ENCODE measurements around the gene CCNYL1. TPM values are rescaled to one million over a fixed set of nuclear protein-coding genes. Genes with fewer than 3 reads are reported as not detected.

Gene CCNYL1
- total RNA-seq, 2 experiments from 2014 or later, result 8.7 to 11.1 TPM

DNA sequence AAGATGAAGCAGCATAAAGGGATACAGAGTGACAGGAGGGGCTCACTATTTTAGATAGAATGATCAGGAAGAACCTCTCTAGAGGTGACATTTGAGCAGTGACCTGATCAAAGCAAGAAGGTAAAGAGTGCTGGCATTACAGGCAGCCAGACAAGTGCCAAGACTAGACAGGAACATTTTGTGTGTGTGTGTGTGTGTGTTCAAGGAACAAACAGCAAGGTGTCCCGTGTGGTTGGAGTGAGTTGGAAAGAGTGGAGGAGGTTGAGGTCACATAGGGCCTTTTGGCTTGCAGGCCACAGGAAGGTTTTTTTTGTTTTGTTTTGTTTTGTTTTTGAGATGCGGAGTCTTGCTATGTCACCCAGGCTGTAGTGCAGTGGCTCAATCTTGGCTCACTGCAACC lies 32.6 kb downstream of the CCNYL1 start:
- intact Hi-C loops (cut with DNase I, micrococcal nuclease), result no loop called here
- no peak overlapping the region for H3K27ac Mint-ChIP-seq
- no peaks in the 10 kb centered on the region for H3K4me1 ChIP-seq (ENCODE audit: insufficient read depth, low read length)
- ATAC-seq (ENCODE audit: poor library complexity), result no peak
- no peaks in the 10 kb centered on the region for H3K4me1 Mint-ChIP-seq (ENCODE audit: low read depth)
- H3K27ac ChIP-seq (ENCODE audit: low read depth in 1 of 2, low read length in 2 of 2), result no peak overlapping the region
- H3K9me3 ChIP-seq (ENCODE audit: control insufficient read depth in 1 of 2, insufficient read depth in 1 of 2, low read length in 2 of 2), result no peaks in the 10 kb centered on the region
- H3K36me3 Mint-ChIP-seq (ENCODE audit: low read depth), result peaks cover 11% of the 10 kb centered on the region
- H3K4me3 ChIP-seq (ENCODE audit: low read length), result no peak overlapping the region
- TF ChIP-seq, protein P1, sequence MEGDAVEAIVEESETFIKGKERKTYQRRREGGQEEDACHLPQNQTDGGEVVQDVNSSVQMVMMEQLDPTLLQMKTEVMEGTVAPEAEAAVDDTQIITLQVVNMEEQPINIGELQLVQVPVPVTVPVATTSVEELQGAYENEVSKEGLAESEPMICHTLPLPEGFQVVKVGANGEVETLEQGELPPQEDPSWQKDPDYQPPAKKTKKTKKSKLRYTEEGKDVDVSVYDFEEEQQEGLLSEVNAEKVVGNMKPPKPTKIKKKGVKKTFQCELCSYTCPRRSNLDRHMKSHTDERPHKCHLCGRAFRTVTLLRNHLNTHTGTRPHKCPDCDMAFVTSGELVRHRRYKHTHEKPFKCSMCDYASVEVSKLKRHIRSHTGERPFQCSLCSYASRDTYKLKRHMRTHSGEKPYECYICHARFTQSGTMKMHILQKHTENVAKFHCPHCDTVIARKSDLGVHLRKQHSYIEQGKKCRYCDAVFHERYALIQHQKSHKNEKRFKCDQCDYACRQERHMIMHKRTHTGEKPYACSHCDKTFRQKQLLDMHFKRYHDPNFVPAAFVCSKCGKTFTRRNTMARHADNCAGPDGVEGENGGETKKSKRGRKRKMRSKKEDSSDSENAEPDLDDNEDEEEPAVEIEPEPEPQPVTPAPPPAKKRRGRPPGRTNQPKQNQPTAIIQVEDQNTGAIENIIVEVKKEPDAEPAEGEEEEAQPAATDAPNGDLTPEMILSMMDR (IDR thresholded peaks at IDR 0.05), result no peak
- CTCF ChIA-PET, result interaction anchor here (0.7 kb wide), 1 partner anchor 318 kb away, joined by 4 read pairs; no protein-coding TSS in a partner anchor
- H3K27me3 ChIP-seq (ENCODE audit: control insufficient read depth in 1 of 2, insufficient read depth in 2 of 2, low read length in 2 of 2), result no peaks in the 10 kb centered on the region
- POLR2A ChIA-PET, result no interaction called here
- DNase-seq, result no peak
- H3K27me3 Mint-ChIP-seq, result no peaks in the 10 kb centered on the region
- H3K9me3 Mint-ChIP-seq, result no peaks in the 10 kb centered on the region
- peaks cover 22% of the 10 kb centered on the region for H3K36me3 ChIP-seq (ENCODE audit: insufficient read depth, low read length)
- no peak overlapping the region for H3K4me3 Mint-ChIP-seq

DNA sequence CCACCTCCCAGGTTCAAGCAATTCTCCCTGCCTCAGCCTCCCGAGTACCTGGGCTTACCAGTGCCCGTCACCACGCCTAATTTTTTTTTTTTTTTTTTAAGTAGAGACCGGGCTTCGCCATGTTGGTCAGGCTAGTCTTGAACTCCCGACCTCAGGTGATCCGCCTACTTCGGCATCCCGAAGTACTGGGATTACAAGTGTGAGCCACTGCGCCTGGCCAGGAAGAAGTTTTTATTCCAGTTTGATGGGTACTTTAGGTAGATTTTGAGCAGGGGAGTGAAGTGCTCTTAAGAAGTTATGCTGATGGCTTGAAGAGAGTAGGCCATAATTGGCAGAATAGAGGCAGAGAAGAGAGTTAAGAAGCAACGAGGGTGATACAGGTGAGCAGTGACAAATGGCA lies 33.0 kb downstream of the CCNYL1 start:
- DNase-seq, result no peak
- Mint-ChIP-seq H3K36me3 (ENCODE audit: low read depth) (peaks cover 11% of the 10 kb centered on the region), H3K4me3 (no peak overlapping the region), H3K9me3 (no peaks in the 10 kb centered on the region), H3K27me3 (no peaks in the 10 kb centered on the region), H3K27ac (no peak overlapping the region), H3K4me1 (ENCODE audit: low read depth) (no peaks in the 10 kb centered on the region)
- no peak overlapping the region for H3K27ac ChIP-seq (ENCODE audit: low read depth in 1 of 2, low read length in 2 of 2)
- no peaks in the 10 kb centered on the region for H3K9me3 ChIP-seq (ENCODE audit: control insufficient read depth in 1 of 2, insufficient read depth in 1 of 2, low read length in 2 of 2)
- H3K4me3 ChIP-seq (ENCODE audit: low read length), result no peak overlapping the region
- ChIA-PET CTCF (no interaction called here), POLR2A (no interaction called here)
- no peak for ATAC-seq (ENCODE audit: poor library complexity)
- H3K27me3 ChIP-seq (ENCODE audit: control insufficient read depth in 1 of 2, insufficient read depth in 2 of 2, low read length in 2 of 2), result no peaks in the 10 kb centered on the region
- TF ChIP-seq, protein P1 (IDR thresholded peaks at IDR 0.05), result no peak
- intact Hi-C loops (cut with DNase I, micrococcal nuclease), result no loop called here
- peaks cover 22% of the 10 kb centered on the region for H3K36me3 ChIP-seq (ENCODE audit: insufficient read depth, low read length)
- H3K4me1 ChIP-seq (ENCODE audit: insufficient read depth, low read length), result no peaks in the 10 kb centered on the region

DNA sequence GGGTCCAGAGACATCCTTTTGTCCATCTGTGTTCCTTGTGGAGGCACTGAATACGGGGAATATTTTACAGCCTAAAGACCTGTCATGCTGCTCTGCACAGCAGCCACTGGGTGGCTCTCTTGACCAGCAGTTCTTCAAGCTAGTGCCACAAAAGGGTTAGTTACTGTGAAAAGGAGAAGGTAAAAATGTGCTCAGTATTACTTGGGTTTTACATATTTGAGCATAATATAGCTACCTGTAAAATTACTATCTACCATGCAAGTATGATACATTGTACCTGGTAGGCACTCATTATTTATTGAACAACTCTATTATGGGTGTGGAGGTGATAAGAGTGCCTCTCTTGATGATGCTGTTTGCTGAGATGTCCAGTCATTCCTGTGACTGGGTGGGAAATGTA lies 34.7 kb downstream of the CCNYL1 start:
- Histone ChIP-seq H3K4me3 (ENCODE audit: low read length) (no peak overlapping the region), H3K4me1 (ENCODE audit: insufficient read depth, low read length) (no peaks in the 10 kb centered on the region), H3K27me3 (ENCODE audit: control insufficient read depth in 1 of 2, insufficient read depth in 2 of 2, low read length in 2 of 2) (no peaks in the 10 kb centered on the region), H3K9me3 (ENCODE audit: control insufficient read depth in 1 of 2, insufficient read depth in 1 of 2, low read length in 2 of 2) (no peaks in the 10 kb centered on the region), H3K36me3 (ENCODE audit: insufficient read depth, low read length) (peaks cover 28% of the 10 kb centered on the region), H3K27ac (ENCODE audit: low read depth in 1 of 2, low read length in 2 of 2) (no peak overlapping the region)
- Mint-ChIP-seq H3K4me1 (ENCODE audit: low read depth) (no peaks in the 10 kb centered on the region), H3K27ac (no peak overlapping the region), H3K27me3 (no peaks in the 10 kb centered on the region), H3K36me3 (ENCODE audit: low read depth) (peaks cover 24% of the 10 kb centered on the region), H3K9me3 (no peaks in the 10 kb centered on the region), H3K4me3 (no peak overlapping the region)
- TF ChIP-seq, protein P1 (IDR thresholded peaks at IDR 0.05), result peak; percentile 77
- peak in 8 of 14 experiments; percentile 20 to 71 (median 44) for DNase-seq
- intact Hi-C loops (cut with DNase I, micrococcal nuclease), result loop anchor here (1.0 to 5.0 kb wide), 7 partner anchors 49 to 327 kb away; no protein-coding TSS in a partner anchor
- CTCF ChIA-PET, result interaction anchor here (0.6 to 1.3 kb wide), 8 partner anchors 8 to 326 kb away, joined by 3 to 11 read pairs (median 4); partner anchors contain the start of gene CCNYL1
- POLR2A ChIA-PET, result interaction anchor here (1.2 to 1.3 kb wide), 2 partner anchors 121 to 294 kb away, joined by 3 to 4 read pairs; partner anchors contain the start of gene METTL21A
- ATAC-seq (ENCODE audit: poor library complexity), result peak; percentile 63
